HG03280 (cell line): ENCODE measurements around the gene CSTPP1.

ENCODE experiments used
- ATAC-seq: cut with Tn5 transposase; IDR thresholded peaks from one replicate; pipeline ENCODE4 v1.9.1; 2021; ENCODE audit warnings: mild to moderate bottlenecking, moderate library complexity; ENCODE audit not compliant: unreplicated experiment

CSTPP1 gene

GRCh38 chr11:47176328-47177228 is 240.0 kb downstream of the CSTPP1 start, which contains the start of gene ARFGAP2:
Gene ARFGAP2 (minus strand): TSS chr11:47176879. CDS start chr11:47176853, 26 bp downstream.
- peak; percentile 91 for ATAC-seq

GRCh38 chr11:47177229-47177845 is 240.8 kb downstream of the CSTPP1 start:
- ATAC-seq: peak; percentile 54

- ATAC-seq: no peak
These were observed 241.3 kb downstream of the CSTPP1 start for GRCh38 chr11:47177846-47178245.

GRCh38 chr11:47178316-47178715 is 241.8 kb downstream of the CSTPP1 start:
- no peak for ATAC-seq

GRCh38 chr11:47178737-47179654 is 242.4 kb downstream of the CSTPP1 start:
- ATAC-seq: no peak

GRCh38 chr11:47179655-47179991 is 243.1 kb downstream of the CSTPP1 start:
- ATAC-seq: peak; percentile 23

GRCh38 chr11:47180006-47180787 is 243.6 kb downstream of the CSTPP1 start:
- ATAC-seq: no peak

GRCh38 chr11:47181271-47181670 is 244.7 kb downstream of the CSTPP1 start:
- ATAC-seq: no peak

- ATAC-seq: no peak
These were observed 245.8 kb downstream of the CSTPP1 start for GRCh38 chr11:47182380-47182779.

GRCh38 chr11:47183031-47183856 is 246.7 kb downstream of the CSTPP1 start:
- no peak for ATAC-seq

GRCh38 chr11:47183969-47184368 is 247.4 kb downstream of the CSTPP1 start:
- no peak for ATAC-seq

GRCh38 chr11:47184711-47185304 is 248.2 kb downstream of the CSTPP1 start:
- ATAC-seq: no peak

GRCh38 chr11:47185305-47186075 is 248.9 kb downstream of the CSTPP1 start:
- ATAC-seq: peak; percentile 23

GRCh38 chr11:47186076-47186699 is 249.6 kb downstream of the CSTPP1 start, which contains the start of gene PACSIN3:
Gene PACSIN3 (minus strand): TSS chr11:47186434. CDS start chr11:47182727, 3,707 bp downstream.
- ATAC-seq: peak; percentile 53

- ATAC-seq: peak; percentile 40
These were observed 250.4 kb downstream of the CSTPP1 start for GRCh38 chr11:47186700-47187695.

- ATAC-seq: no peak
These were observed 251.2 kb downstream of the CSTPP1 start for GRCh38 chr11:47187723-47188122.

- no peak for ATAC-seq
These were observed 251.7 kb downstream of the CSTPP1 start for GRCh38 chr11:47188259-47188658.
